ENCODE measurements around the gene B3GAT1.

Gene B3GAT1

GRCh38 chr11:134432776-134433175 is 20.7 kb upstream of the B3GAT1 start:
- TF ChIP-seq ZNF274 (IDR thresholded peaks at IDR 0.05; ENCODE audit: low read depth, low read length): no peak
- no peak overlapping the region for H3K4me3 ChIP-seq (ENCODE audit: low read length)

- no peak overlapping the region for H3K4me3 ChIP-seq (ENCODE audit: low read length)
Measured at GRCh38 chr11:134429106-134429505, 17.1 kb upstream of the B3GAT1 start.

GRCh38 chr11:134425816-134426536 is 13.9 kb upstream of the B3GAT1 start:
- no peak overlapping the region for H3K4me3 ChIP-seq (ENCODE audit: low read length)
- no peak for TF ChIP-seq ZNF274 (IDR thresholded peaks at IDR 0.05; ENCODE audit: low read depth, low read length)

More at GRCh38 chr11:134429106-134429505, 17.1 kb upstream of the B3GAT1 start:
- TF ChIP-seq ZNF274 (IDR thresholded peaks at IDR 0.05; ENCODE audit: low read depth, low read length): no peak

GRCh38 chr11:134425413-134425812 is 13.4 kb upstream of the B3GAT1 start:
- no peak for TF ChIP-seq ZNF274 (IDR thresholded peaks at IDR 0.05; ENCODE audit: low read depth, low read length)
- H3K4me3 ChIP-seq (ENCODE audit: low read length): no peak overlapping the region

- no peak for TF ChIP-seq ZNF274 (IDR thresholded peaks at IDR 0.05; ENCODE audit: low read depth, low read length)
Measured at GRCh38 chr11:134423106-134423505, 11.1 kb upstream of the B3GAT1 start.

GRCh38 chr11:134417871-134418840 is 6.1 kb upstream of the B3GAT1 start:
- H3K4me3 ChIP-seq (ENCODE audit: low read length): no peak overlapping the region
- TF ChIP-seq ZNF274 (IDR thresholded peaks at IDR 0.05; ENCODE audit: low read depth, low read length): no peak

More at GRCh38 chr11:134423106-134423505, 11.1 kb upstream of the B3GAT1 start:
- no peak overlapping the region for H3K4me3 ChIP-seq (ENCODE audit: low read length)

- TF ChIP-seq ZNF274 (IDR thresholded peaks at IDR 0.05; ENCODE audit: low read depth, low read length): no peak
- no peak overlapping the region for H3K4me3 ChIP-seq (ENCODE audit: low read length)
Measured at GRCh38 chr11:134416726-134417125, 4.7 kb upstream of the B3GAT1 start.

GRCh38 chr11:134414766-134415765 is 3.0 kb upstream of the B3GAT1 start:
- no peak for TF ChIP-seq ZNF274 (IDR thresholded peaks at IDR 0.05; ENCODE audit: low read depth, low read length)
- no peak overlapping the region for H3K4me3 ChIP-seq (ENCODE audit: low read length)

- H3K4me3 ChIP-seq (ENCODE audit: low read length): no peak overlapping the region
- no peak for TF ChIP-seq ZNF274 (IDR thresholded peaks at IDR 0.05; ENCODE audit: low read depth, low read length)
Measured at GRCh38 chr11:134413826-134414731, 2.0 kb upstream of the B3GAT1 start.

GRCh38 chr11:134413043-134413825 is 1.2 kb upstream of the B3GAT1 start:
- H3K4me3 ChIP-seq (ENCODE audit: low read length): no peak overlapping the region
- no peak for TF ChIP-seq ZNF274 (IDR thresholded peaks at IDR 0.05; ENCODE audit: low read depth, low read length)

GRCh38 chr11:134410766-134411165 is 1.3 kb downstream of the B3GAT1 start:
- no peak overlapping the region for H3K4me3 ChIP-seq (ENCODE audit: low read length)
- TF ChIP-seq ZNF274 (IDR thresholded peaks at IDR 0.05; ENCODE audit: low read depth, low read length): no peak

All from GM08714 (cell line).